Activated CD4-positive, alpha-beta T cell treated with anti-CD3 and anti-CD28 coated beads for 4 hours (primary cell): ENCODE data around the gene GGPS1.
"Not testable (repeated sequence)": the region's sequence is repeated elsewhere in the genome, so short reads cannot be mapped to it uniquely, and the experiment has no call there.

ENCODE experiments used
- DNase-seq, 2 donors: peaks; one replicate each; pipeline ENCODE4 v3.0.0-alpha.2; 2020

Gene GGPS1

DNA sequence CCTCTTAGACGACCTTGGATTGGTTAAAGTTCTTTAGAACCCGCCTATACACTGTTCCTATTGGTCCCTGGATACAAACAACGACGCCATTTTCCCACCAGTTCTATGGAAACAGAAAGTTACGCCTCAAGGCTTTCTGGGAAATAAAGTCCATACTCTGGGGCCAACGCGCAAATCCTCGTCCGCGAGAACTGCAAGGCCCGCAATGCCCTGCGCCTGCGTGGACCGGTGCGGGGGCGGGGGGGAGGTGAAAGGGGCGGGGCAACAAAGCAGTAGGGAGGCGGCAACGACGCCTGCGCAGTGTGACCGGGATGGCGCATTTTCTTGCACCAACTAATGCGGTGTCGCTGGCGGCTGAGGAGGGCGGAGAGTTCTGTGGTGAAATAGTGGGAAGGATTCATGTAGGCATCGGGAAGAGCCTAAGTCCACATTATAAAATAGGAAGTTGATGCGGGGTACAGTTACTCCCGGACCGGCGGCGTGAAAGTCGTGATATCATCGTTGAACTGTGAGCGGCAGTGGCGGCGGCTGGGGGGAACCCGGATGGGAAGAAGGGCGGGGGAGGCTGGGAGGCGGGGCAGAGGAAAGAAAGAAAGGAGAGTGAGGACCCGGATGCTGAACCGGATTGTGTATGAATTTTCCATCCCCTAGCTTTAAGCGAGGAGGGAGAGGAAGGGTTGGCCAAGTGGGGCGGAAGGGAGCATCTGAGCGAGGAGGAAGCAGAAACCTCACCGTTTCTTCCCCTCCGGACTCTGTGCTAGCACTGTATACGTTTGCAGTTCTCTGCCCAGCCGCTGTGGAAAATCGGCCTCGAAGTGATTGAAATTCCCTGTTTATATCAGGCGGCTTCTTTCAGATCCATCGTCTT, at the start of gene GGPS1:
Gene GGPS1, plus strand, starts transcription at position 300 of the 868 bp plus-strand sequence. CDS start 6,695 bp downstream, outside the sequence.
- peak; percentile 98 to 99 for DNase-seq

DNA sequence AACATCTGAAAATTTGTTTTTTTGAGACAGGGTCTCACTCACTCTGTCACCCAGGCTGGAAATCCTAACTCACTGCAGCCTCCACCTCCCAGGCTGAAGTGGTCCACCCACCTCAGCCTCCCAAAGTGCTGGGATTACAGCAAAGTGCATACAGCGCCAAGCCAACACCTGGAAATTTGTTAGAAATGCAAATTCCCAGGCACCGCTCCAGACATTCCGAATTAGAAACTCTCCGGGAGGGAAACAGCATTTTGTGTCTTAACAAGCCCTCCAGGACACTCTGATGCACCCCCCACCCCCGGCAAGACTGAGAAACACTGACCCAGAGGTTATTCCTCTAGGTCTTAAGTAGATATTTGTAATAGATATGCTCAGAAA, 49.5 kb upstream of the GGPS1 start:
- no peak for DNase-seq

DNA sequence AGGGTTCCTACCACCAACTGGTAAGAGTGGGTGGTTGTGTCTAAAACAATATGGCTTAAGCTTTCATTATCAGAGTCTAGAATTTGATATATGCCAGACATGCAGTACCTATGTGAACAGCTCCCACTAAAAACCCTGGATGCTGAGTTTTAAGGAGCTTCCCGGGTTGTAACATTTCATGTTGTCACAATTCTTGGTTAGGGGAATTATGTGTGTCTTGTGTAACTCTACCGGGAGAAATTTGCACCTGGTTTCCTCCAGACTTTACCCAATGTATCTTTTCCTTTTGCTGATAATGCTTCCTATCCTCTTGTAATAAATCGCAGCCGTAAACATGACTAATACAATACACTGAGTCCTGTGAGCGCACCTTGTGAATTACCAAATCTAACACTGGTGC, 48.7 kb upstream of the GGPS1 start:
- DNase-seq: no peak

DNA sequence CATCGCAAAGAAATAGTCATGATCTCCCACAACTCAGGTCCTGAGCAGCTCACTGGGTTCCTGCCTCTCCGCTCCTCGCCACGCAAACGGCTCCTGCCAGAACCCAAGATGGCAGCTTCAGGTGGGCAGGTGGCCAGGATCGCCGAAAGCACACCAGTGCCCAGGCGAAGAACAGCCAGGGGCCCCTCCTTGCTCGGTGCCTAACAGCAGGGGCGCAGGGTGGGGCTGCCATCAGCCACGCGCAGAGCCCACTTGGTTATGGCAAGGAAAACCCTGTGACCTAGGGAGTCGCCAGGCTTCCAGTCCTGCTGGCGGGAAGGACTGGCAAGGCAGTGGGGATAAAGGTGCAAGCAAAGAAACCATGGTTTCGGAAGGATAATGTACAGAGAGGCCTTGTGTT, 47.9 kb upstream of the GGPS1 start:
- DNase-seq: no peak

DNA sequence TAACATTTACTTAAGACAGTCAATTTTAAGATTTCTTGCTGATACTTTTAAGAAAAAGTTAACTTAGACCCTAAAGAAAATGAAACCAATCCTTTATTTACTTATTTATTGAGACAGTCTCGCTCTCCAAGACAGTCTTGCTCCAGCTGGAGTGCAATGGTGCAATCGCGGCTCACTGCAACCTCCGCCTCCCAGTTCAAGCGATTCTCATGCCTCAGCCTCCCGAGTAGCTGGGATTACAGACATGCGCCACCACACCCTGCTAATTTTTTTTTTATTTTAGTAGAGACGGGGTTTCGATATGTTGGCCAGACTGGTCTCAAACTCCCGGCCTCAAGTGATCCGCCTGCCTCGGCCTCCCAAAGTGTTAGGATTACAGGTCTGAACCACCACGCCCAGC, 44.7 kb upstream of the GGPS1 start:
- DNase-seq: not testable (repeated sequence)

DNA sequence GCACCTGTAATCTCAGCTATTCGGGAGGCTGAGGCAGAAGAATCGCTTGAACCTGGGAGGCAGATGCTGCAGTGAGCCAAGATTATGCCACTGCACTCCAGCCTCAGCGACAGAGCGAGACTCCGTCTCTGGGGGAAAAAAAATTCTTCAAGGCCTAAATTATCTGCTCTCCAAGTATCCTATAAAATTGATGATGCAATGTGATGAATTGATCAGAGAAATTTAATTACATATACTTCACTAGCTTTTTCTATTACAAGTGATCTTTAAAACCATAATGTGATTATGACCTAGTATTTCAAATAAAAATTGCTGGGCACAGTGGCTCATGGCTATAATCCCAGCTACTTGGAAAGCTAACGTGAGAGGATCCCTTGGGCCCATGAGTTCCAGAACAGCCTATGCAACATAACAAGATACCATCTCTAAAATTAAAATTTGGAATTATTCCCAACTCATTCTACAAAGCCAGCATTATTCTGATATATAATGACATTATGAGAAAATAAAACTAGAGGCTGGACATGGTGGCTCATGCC, 44.1 kb upstream of the GGPS1 start:
- no peak for DNase-seq

DNA sequence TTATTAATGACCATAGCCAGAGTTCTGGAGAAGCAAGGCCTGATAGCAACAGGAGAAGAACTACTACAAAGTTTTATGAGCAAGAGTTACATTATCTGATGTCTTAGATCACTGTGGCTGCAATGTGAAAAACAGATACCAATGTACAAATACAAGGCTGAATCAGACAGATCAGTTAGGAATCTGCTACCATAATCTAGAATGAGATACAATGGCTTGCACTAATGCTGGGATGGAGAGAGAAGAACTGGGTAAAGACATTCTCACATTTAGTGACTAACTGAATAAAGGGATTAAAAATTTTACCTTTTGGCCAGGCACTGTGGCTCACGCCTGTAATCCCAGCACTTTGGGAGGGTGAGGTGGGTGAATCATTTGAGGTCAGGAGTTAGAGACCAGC, 41.7 kb upstream of the GGPS1 start:
- no peak for DNase-seq

DNA sequence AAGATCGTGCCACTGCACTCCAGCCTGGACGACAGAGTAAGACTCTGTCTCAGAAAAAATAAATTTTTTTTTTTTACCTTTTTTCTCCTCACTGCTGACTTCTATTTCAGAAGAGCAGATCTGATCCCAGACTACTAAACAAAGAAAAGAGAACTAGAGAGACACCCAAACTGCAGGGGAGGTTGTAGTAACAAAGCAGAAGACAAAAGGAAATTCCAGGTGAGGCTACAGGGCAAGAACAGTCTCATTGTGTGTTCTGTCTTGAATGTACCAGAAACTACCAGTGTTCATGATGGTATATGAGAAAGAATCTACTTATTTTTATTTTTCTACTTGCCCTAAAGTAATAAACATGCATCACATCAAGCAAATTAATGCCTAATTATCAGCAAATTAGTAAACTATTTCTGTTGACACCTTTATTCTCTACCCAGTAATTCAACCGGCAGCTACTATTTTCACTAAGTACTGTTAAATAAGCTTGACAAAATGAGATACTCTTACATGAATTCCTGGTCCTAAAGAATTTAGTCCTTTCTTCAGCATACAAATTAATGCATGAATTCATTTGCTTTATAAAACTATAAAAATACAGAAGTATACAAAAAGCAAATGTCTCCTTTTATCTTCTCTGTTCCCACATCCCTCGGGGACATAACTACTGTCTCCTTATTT, 41.0 kb upstream of the GGPS1 start:
- no peak for DNase-seq

DNA sequence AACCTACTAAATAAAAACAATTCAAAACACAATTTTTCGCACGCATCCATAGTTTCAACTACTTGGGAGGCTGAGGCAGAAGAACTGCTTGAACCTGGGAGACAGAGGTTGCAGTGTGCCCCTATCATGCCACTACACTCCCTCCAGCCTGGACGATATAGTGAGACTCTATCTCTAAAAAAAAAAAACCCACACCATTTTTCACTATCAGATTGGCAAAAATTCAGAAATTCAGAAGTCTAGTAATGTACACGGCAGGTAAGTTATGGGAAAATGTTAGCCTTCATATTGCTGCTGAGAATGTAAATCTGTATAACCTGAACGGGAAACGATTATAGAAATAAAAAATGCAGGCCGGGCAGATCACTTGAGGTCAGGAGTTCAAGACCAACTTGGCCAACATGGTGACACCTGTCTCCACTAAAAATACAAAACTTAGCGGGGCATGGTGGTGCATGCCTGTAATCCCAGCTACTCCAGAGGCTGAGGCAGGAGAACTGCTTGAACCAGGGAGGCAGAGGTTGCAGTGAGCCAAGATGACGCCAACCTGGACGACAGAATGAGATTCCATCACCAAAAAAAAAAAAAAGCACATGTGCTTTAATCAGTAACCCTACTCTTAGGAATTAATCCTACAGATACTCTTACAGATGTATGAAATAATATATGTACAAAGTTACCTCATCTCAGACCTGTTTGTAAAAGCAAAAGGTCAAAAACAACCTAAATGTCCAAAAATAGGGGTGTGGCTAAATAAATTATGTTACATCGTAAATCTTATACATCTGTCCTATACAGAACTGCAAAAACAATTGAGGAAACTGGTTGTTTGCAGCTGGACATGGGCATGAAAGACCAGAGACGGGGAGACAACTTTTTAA, 38.3 kb upstream of the GGPS1 start:
- DNase-seq: no peak

DNA sequence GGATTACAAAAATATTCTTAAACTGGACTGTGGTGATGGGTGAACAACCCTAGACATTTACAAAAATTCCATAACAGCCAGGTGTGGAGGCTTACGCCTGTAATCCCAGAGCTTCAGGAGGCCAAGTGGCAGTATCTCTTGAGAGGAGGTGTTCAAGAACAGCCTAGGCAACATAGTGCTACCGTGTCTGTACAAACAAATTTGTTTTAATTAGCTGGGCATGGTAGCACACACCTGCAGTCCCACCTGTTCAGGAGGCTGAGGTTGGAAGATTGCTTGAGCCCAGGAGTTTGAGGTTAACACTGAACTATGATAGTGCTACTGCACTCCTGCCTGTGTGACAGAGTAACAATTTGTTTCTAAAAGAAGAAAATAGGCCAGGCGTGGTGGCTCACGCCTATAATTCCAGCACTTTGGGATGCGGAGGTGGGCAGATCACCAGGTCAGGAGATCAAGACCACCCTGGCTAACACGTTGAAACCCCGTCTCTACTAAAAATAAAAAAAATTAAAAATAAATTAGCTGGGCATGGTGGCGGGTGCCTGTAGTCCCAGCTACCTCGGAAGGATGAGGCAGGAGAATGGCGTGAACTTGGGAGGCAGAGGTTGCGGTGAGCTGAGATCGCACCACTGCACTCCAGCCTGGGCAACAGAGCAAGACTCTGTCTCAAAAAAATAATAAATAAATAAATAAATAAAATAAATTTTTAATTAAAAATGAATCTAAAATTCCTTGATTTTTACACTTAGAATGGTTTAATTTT, 37.4 kb upstream of the GGPS1 start:
- no peak for DNase-seq

DNA sequence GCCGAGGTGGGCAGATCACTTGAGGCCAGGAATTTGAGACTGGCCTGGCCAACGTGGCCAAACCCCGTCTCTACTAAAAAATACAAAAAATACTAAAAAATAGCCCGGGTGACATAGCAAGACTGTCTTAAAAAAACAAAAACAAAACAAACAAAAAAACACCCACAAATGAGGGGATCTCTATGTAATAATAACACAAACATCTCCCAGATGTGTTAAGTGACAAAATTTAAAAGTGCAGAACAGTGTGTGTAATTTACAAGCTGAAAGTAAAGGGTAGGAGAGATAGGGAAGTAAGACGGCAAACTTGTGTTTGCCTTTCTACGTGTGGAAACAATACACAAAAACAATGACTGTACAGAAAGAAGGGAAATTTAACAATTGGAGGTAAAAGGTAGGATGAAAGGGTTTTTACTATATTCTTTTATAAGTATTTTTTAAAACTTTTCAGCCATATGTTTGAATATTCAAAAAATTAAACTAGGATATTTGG, 36.7 kb upstream of the GGPS1 start:
- DNase-seq: no peak

DNA sequence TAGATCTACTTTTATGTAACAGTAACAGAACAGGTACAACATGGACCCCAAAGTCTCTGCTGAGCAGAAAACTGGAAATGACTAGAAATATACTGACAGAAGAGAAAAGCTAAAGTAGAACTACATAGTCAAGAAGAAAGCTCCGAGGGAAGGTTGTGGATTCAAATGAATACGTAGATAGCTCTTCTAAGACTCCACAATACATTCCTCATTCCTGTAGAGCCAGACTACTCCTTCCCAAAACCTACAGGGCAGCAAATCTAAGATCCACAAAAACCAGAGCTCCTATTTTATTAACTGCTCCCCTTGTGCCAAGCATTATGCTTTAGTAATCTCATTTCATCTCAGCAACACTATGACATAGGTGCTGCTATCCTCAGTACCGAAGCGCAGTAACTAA, 35.6 kb upstream of the GGPS1 start:
- DNase-seq: no peak

DNA sequence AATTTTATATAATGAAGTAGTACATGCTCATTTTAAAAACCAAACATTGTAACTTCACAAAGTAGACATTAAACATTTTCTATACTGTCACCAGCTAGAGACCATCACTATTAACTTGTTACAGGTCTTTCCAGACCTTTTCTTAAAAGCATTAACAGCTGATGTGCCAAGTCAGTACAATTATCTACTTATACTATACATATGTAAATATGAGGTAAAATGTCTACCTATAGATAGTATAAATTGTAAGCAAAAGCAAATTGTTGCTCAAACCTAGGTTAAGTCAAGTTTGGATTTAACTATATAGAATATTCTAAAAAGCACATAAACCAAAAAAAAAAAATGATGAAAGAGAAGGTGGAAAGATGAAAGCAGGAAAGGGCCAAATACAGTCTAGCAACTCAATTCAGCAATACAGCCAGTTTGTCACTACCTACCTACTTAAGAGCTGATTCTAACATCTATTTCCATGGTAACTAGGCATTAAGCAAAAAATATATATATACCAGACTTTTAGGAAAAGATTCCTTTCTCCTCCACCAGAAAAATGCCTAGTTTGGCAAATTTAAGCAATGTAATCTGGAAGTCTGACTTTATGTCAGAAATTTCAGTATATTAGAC, 34.9 kb upstream of the GGPS1 start:
- no peak for DNase-seq

DNA sequence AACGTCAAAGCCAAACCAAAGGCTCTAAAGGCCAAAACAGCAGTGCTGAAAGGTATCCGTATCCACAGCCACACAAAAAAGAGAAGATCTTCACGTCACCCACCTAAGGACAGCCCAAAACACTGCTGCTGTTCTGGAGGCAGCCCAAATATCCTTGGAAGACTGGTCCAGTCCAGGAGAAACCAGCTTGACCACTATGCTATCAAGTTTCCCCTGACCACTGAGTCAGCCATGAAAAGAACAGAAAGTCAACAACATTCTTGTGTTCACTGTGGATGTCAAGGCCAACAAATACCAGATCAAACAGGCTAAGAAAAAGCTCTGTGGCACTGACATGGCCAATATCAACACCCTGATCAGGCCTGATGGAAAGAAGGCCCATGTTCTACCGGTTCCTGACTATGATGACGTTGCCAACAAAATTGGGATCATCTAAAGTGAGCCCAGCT, 32.4 kb upstream of the GGPS1 start:
- DNase-seq: no peak

DNA sequence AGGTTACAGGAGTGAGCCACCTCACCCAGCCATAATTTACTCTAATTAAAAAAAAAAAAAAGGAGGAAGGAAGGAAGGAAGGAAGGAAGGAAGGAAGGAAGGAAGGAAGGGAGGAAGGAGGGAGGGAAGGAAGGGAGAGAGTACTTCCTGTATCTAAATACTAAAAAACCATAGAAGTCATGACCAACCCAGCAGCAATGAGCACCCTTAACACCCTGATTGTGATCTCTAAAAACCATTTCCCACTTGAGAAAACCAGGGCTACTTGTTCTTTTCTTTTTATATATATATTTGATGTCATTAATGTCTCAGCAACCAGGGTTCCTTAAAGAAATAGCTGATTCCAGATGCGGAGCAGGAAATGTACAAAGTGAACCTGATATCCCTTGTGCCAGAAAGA, 31.6 kb upstream of the GGPS1 start:
- no peak for DNase-seq

DNA sequence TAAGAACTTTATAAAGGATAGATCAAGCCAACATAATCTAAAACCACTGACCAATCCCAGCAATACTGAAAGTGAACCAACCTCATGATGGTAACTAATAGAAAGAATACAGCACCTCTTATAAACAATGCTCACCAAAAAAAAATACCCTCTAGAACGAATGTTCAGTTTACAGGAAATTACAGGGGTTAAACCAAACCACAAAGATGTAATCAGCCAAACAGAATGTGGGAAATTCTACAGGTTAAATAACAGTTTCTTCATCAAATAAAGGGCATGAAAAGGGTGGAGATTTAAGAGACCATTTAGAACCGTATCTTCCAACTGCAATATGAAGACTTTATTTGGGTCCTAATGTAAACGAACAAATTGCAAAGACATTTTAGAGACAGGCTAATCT, 30.8 kb upstream of the GGPS1 start:
- no peak for DNase-seq

DNA sequence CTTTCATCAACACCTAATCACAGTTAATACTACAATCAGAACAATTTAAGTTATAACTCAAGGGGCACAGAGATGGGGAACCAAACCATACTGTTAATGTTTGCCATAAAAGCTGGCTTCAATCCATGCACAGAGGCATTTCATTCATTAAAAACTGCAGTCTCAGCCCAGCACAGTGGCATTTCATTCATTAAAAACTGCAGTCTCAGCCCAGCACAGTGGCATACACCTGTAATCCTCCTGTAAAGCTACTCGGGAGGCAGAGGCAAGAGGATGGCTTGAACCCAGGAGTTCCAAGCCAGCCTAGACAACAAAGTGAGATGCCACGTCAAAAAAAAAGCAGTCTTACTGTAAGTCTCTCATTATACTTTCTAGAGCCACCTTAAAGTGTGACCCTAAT, 29.6 kb upstream of the GGPS1 start:
- no peak for DNase-seq

DNA sequence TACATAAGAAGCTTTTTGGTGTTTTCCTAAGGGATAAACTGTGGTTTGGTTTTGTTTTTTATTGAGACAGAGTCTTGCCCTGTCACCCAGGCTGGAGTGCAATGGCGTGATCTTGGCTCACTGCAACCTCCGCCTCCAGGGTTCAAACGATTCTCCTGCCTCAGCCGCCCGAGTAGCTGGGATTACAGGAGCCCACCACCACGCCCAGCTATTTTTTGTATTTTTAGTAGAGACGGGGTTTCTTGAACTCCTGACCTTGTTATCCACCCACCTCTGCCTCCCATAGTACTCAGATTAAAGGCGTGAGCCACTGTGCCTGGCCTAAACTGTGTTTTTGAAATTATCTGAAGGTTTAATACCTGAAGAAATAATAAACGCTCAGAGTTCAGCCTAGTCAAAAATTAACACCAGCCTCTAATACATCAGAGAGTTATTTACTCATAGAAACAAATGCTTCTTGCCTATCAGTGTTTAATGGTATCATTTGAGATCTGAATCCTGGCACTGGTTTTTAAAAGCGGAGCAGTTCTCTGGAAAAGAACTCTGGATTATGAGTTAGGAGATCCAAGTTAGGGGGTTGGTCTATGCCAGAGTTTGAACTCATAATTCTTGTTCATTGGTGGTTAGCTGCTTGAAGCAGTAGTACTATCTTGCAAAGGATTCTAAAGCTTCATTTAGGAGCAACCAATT, 29.1 kb upstream of the GGPS1 start:
- DNase-seq: no peak

DNA sequence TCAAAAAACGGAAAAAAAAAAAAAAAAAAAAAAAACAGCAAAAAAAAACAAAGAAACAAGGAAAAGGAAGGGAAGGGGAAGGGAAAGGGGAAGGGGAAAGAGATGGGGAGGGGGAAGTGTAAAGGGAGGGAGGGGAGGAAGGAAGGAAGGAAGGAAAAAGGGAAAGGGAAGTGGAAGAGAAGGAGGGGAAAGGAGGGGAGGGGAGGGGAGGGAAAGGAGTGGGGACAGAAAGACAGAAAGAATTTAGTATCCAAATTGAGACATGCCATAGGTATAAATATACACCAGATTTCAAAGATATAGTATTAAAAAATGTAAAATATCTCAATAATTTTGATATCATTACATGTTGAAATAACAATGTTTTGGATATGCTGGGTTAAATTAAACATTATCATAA, 26.2 kb upstream of the GGPS1 start:
- no peak for DNase-seq

DNA sequence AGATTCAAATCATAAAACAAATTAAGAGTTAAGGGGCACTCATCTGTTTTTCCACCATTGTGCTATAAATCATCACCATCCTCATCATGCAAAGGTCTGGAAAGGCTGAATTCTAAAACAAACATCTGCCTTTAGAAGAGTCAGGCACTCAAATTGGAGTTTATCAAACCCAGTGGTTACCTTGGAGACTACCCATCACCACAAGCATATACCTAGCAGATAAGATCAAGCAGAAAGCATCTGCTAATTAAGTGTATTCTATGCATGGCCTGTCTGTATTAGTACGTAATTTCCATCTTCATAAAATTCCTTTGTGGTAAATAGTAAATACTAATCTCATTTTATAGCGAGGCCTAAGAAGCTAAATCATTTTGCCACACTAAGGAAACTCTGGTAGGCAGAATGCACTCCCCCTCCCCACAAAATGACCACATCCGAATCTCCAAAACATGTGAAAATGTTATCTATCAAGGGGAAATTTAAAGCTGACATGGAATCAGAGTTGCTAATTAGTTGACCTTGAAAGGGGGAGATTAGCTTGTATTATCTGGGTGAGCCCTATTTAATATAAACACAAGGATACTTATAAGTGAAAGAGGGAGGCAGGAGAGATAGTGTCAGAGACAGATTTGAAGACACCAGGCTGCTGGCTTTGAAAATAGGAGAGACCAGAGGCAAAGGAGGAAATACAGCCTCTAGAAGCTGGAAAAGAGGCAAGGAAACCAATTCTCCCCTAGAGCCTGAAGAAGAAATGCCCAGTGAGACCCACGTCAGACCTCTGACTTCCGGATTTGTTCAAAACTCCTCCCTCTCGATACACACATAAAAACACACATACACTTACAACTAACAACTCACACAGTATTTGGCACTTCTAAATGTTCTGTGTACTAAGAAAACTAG, 23.6 kb upstream of the GGPS1 start:
- DNase-seq: no peak
